NOMO-1 (cell line): ENCODE measurements around the gene LMAN1L.
"Not testable (repeated sequence)": the region's sequence is repeated elsewhere in the genome, so short reads cannot be mapped to it uniquely, and the experiment has no call there.

Experiments
- DNase-seq, 2 experiments: peaks; one replicate each; lab custom pipeline; 2025; ENCODE audit not compliant: unreplicated experiment in 2 of 2; lab: John Stamatoyannopoulos, UW

The LMAN1L gene

DNA sequence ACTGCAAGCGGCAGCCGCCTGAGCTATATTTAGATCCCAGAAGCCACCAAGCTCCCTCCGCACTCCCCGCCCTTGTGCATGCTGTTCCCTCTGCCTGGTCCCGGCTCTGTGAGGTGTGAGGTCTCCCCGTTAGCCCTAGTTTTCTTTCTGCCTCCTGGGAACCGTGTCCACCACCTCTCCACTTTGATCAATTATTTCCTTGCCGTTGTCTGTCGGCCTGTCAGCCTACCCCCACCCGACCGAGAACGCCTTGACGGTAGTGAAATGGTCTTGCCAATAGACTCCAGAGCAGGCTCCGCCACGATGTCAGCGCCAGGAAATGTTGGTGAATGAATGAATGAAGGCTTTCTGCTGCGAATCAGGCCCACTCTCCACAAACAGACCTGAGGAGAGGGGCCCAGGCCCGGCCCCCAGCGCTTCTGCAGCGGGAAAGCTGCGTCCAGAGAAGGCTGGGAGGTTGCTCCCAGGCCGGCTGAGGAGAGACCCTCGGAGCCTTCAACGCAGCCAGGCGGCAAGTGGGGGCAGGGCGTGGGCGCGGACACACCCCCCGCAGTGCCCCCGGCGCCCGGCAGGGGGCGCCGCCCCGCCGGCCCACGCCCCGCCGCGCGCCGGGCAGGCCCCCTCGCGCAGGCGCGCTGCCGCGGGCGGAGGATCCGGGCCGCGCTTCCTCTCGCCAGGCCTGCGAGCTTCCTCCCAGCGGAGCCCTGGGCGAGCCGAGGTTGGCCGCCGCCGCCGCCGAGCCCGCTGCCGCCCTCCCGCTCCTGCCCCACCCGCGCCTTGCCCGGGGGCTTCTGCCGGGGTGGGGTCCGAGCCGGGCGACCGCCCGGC lies 31.0 kb upstream of the LMAN1L start, which contains the start of gene CSK:
Gene CSK, plus strand, starts transcription at position 650 of the 828 bp plus-strand sequence. CDS start 16,218 bp downstream, outside the sequence.
- peak; percentile 61 to 69 for DNase-seq

DNA sequence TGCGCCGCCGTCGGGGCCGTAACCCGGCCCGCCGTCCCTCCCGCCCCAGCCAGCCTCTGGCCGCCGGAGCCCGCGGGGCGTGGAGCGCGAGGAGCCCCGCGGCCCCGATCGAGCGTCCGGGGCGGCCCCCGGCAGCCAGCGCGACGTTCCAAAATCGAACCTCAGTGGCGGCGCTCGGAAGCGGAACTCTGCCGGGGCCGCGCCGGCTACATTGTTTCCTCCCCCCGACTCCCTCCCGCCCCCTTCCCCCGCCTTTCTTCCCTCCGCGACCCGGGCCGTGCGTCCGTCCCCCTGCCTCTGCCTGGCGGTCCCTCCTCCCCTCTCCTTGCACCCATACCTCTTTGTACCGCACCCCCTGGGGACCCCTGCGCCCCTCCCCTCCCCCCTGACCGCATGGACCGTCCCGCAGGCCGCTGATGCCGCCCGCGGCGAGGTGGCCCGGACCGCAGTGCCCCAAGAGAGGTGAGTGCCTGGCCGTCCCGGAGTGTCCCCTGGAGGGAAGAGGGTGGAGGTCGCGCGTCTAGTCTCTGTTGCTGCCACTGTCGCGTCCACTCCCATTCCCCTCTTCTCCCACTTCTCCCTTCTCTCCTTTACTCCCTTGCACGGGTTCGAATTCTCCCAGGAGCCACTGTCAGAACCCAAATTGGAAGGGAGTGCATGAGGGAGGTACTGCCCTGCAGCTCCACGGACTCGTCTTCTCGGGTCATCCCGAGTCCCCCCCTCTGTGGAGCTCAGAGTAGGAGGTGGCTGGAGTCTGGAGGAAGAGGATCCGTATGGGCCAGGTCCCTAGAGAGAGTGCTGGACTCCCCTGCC lies 30.2 kb upstream of the LMAN1L start:
- peak; percentile 52 to 54 for DNase-seq

DNA sequence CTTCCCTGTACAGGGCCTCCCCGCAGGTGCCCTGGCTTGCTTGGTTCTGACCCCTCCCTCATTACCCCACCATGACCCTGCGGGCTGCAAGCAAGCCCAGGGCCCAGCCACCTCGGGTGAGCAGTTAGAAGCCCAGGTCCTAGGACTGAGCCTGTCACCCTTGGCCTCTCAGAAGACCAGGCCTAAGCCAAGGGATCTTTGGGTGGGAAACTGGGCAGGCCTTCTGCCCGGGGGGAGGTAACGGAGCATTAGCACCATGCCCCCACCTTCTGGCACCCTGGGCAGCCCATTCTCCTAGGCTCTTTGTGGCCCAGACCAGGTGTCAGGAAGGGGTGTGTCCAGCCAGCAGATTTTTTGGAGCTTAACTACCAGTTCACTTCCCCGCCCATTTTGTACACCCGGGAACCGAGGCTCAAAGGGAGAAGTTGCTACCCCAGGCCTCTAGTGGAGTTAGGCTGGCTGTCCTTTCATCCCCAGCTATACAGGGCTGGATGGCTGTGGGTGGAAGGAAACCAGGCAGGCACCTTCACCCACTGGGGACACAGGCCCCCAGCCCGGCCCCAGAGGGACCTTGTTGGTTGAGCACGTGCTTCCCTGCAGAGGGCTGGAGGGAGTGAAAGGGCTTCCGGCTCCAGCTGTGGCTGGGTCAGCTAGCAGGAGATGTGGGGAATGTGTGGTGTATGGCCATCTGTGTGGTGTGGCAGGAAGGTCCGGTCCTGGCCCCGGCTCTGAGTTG lies 29.4 kb upstream of the LMAN1L start:
- DNase-seq, result peak; percentile 58 to 85

DNA sequence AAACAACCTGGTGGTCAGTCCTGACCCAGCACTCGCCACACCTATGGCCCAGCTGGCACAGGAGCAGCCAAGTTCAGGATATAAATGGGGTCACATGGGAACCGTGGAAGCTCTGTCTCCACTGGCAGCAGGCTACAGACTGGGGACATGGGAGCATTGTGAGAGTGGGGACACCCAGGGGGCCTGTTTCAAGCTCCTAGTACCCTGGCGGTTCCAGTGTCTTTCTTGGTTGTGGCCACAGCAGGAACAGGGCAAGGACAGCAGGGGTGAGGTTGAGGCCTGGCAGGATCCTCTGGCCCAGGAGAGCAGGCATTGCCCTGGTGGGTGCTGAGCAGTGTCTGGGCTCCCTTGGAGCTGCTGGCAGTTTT lies 28.8 kb upstream of the LMAN1L start:
- DNase-seq, result no peak

DNA sequence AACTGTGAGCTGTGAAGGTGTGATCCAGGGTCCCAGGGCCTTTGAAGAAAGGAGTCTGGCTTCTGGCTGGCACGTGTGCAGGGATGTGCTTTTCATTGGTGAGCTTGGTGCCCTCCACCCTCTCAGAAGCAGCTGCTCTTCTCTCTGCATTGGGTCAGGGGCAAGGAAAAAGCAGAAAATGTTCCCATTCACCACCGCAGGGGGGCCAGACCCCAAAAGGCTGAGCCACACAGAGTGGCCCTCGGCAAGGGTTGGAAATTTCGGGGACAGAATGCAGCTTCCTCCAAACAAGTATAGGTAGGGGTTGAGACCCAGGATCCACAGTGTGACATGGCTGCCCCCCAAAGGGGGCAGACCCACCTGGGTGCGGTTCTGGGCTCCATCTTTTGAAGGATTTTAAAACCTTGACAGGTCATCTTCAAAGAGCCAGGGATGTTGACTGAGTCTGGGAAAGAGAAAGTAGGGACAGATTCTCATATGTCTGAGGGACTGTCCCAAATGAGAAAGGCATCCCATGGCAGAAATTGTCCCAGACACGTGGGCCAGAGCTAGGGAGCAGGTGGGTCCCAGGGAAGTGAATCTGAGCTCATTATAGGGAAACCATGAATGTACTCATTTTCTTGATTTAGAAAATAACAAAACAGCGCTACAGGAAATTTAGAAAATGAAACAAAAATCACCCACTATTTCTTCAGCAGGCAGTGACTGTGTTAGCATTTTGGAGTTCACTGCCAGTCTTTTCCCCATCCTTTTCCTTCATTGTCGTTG lies 28.0 kb upstream of the LMAN1L start:
- DNase-seq, result no peak

DNA sequence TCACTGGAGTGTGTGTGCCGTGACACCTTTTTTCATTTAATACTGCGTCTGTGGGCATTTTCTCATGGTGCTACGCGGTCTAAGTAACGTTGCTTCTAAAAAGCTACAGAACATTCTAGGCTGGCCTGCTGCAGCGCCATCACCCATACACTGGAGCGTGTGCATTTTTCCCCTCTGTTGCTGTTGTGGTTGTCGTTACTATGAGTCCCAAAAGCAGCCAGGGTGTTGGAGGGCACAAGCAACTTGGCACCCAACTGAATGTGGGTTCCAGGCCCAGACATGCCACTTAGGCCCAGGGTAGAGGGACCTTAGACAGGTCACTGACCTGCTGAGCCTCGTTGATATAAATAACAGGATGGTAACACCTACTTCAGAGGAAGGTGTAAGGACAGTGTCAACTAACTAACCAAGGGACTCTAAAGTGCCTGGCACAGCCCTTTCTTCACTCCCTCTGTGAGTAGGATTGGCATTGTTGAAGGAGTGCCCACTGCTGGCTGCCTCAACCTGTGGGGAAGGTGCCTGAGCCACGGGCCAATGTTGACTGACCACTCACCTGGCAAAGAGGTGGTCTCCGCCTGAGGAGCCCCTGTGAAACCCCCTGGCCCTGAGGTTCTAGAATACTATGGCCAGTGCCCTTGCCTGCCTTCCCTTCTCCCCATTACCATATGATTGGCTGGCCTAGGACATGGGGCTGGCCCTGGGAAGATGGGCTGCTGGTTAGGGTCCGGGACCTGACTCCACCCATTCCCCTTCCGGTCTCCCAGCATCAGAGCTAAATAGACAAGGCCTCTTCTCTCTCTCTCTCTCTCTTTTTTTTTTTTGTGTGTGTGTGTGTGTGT lies 27.2 kb upstream of the LMAN1L start:
- no peak for DNase-seq

DNA sequence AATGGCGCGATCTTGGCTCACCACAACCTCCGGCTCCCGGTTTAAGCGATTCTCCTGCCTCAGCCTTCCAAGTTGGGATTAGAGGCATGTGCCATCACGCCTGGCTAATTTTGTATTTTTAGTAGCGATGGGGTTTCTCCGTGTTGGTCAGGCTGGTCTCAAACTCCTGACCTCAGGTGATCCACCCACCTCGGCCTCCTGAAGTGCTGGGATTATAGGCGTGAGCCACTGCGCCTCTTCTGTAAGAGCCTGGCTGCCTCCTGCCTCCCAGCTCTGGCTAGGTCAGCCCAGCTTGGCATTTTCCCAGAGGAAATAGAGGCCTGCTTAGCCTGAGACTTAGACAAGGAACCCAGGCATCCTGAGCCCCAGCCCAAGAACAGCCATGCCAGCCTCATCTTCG lies 26.6 kb upstream of the LMAN1L start:
- DNase-seq, result not testable (repeated sequence)

DNA sequence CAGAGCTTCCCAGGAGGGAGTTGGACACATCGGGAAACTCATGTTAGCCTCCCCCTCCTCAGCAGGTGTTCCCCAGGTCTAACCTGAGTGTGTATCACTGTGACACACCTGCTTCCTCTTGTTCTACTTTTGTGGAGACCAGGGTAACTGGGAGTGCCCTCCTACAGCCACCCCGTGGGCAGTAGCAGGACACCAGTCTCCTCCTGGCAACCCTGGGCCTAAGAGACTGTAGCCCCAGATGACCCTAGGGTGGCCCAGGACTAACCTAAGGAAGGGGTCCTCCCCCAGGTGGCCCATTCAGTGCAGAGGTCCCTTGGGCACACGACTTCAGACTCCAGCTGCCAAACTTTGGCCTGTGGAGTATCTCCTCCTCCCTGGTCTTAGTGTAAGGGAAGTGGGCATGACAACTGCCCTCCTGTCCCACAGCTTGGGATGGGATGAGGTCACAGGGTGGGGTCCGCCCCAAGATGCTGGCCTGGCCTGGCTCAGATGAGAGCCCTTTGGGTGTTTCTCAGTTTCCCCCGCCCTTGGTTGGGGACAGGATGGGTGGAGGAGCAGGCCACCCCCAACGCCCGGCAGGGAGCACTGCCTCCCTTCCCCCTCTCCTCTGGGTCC lies 26.0 kb upstream of the LMAN1L start:
- no peak for DNase-seq

DNA sequence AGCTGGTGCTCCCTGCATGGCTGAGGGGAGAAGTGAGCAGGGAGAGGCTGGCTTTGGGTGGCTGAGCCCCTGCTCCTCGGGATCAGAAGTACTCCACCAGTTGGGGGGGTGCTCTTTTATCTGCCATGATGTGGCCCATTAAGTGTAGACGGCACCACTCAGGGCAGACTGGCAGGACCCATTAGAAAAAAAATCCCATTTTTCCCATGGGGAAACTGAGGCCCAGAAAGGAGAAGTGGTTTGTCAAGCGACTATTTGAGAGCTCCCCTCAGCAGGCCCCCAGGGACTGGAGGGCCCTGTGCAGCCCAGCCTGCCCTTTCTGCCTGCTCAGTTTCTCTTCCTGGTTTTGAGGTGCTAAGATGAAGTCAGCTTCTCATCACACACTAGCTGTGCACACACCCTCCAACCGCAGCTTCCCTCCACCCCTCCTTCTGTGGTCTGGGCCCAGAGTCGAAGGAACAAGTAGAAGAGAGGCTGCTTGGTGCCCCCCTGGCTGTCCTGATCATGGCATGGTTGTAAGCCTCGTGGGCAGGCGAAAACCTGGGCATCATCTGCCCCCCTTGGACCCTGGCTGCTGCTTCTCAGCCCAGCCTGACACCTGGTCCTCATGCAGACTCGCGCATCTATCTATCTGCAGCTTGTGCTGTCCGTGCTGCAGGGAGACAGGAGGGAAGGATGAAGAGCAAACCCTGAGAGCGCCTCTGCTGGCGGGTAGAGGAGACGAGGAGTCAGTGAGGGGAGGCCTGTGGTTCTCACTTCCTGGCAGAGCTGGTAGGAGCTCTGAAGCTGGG lies 25.2 kb upstream of the LMAN1L start:
- DNase-seq, result peak; percentile 98

DNA sequence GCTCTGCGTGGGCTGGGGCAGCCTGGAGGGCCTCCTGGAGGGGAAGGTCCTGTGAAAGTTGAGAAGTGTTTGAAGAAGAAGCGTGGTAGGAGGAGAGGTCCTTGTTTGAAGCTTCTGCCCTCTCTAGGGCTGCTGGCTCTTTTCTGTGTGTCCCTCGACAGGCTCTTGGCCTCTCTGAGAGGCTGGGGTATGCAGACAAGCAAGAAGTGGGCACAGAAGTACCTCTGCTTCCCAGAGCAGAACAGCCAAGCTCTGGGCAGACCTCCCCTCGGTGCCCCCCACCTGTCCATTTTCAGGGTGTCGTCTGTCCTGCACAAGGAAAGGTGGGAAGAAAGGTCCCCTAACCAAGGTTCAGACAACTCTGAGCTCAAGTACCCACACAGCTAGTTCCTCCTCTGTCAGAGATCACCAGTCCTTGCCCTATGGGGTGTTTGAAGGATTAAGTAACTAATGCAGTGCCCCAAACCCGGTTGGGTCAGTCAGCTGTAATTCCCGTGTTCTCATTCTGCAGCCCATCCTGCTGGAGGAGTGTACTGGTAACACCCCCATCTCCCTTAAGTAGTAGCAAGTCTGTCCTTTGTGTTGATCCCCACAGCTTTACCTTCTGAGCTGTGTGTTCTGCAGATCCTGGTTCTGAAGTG lies 24.5 kb upstream of the LMAN1L start:
- peak in 1 of 2 experiments; percentile 59 for DNase-seq

DNA sequence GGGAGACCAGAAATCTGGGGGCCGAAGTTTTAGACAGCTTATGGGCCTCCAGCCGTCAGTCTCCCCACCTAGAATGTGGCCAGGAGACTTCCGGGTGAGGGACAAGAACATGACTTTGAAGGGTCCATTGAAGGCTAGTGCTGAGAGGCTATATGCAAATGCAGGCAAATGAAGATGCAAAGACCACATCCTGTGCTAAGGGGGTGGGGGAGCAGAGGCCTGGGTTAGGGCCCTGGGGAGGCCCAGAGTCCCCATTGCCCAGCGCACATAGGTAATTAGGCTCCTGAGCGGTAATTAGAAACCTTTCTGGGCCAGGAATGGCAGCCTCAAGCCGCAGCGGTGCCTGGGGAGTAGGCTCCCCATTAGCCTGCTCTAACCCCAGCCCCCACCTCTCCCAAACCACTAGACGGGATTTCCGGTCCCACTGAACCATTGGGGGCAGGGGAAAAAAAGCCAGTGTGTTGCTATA lies 23.9 kb upstream of the LMAN1L start:
- peak; percentile 37 to 50 for DNase-seq

DNA sequence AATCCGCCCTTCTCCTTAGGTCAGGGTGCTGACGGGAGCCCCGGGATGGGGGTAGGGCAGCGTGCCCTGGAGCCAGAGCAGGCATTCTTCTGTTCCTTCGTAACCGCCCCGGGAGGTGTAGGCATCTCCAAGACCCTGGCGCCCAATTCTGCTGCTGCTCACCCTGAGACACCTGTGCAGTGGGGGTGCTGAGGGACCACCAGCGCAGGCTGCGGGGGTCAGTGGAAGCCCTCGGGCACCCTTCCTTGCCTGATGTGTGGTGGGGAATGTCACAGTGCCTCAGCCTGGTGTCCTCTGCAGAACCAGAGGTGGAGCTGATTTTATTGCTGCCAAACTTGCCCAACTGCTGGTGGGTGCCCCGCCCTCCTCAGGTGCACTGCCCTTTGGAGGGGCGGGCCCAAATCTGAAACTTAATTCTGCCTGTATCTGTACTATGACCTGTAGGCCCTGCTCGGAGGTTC lies 23.4 kb upstream of the LMAN1L start:
- DNase-seq, result peak; percentile 45 to 67

DNA sequence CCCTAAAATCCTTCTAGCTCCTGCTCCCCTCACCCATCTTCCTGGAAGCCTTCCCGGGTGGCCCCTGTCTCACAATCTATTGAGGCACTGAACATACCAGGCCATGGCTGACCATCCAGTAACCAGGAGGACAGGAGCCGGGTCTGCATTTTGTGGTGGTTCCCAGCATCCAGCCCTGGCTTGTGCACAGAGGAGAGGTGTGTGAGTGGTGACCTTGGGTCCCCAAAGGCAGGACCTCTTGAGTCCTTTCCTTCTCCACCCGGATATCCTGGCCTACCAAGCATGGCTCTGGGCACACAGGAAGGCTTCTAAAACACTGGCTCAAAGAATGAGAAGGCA lies 22.9 kb upstream of the LMAN1L start:
- no peak for DNase-seq

DNA sequence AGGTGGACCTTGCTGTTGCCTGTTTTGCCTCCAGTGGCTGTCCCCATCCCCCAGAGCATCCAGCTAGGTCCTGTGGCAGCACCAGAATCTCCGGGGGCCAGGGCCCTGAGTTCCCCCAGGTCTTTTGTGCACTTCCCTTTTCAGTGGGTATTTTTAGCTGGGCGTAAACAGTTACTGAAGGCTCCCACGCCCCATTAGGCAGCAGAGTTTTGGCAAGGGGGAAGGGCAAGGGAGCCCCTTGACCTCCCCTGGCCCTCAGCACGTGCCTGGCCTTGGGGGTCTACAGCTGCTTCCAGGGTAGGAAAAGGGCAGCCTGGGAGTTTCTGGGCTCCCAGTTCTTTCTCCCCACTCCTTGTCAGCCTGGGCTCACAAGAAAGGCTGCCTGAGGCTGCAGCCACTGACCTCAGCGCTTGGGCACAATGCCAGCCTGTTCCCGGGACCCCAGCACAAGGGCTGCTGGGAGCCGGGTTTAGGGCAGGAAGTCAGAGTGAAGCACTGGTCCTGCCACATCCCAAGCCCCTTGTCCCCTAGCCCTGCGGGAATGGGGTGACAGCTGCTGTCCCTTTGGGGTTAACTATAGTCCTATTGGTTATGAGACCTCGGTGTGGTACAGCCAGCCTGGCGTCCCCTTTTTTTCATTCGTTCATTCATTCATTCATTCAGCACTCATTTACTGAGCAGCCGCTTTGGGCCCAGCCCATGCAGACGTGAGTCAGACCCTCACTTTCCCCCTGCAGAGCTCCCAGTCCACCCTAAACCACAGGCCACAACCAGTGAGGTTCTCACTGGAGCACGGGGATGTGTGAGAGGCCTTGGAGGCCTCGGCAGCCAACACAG lies 22.3 kb upstream of the LMAN1L start:
- DNase-seq, result peak; percentile 88 to 91

DNA sequence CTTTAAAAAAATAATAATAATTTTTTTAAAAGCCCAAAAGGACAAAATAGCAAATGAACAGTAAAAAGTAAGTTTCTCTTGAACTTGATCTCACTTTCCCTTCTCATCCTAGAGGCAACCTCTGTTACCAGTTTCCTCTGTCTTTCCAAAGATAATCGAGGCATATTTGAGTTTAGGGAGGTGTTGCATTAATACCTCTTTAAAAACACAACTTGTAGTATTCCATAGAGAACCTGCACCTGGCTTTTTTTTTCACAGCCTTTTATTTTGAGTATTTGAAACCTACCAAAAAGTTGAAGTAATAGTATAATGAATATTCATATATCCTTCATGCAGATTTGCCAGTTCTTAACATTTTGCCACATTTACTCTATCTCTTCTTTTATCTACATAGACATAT lies 21.6 kb upstream of the LMAN1L start:
- DNase-seq, result no peak

DNA sequence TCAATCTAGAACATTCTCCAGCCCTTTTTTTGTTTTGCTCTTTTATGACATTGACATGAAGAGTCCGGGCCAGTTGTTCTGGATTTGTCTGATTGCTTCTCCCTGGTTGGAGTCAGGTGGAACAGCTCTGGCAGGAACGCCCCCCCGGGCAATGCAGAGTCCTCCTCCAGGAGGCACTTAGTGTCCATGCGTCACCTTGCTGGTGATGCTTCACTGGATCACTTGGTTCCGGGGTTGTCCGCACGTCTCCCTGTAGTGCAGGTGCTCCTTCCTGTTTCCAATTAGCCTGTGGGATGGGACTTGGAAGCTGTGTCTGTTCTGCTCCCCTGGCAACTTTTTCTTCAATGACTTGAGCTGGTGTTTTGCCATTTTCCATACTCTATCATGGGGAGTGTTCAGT lies 21.0 kb upstream of the LMAN1L start:
- DNase-seq, result no peak
